ACC112 (cell line): ENCODE measurements around the gene ATP11B.
"Not testable (repeated sequence)": the region's sequence is repeated elsewhere in the genome, so short reads cannot be mapped to it uniquely, and the experiment has no call there.

Experiments used
- H2AFZ ChIP-seq: fragments of 200-600 bp; sonication (generic); one replicate; pipeline ENCODE4 v1.6.0; 2017; ENCODE audit warnings: antibody characterized with exemption, low read length; ENCODE audit not compliant: unreplicated experiment
- H3K27ac ChIP-seq: fragments of 200-600 bp; sonication (generic); 2 replicates; pipeline ENCODE4 v1.5.1; 2014; ENCODE audit warnings: low read depth, mild to moderate bottlenecking, antibody characterized with exemption, low read length, moderate library complexity
- H3K27me3 ChIP-seq: fragments of 200-600 bp; sonication (generic); 2 replicates; pipeline ENCODE4 v1.6.1; 2014; ENCODE audit warnings: mild to moderate bottlenecking, antibody characterized with exemption, low read length, moderate library complexity, mixed read lengths; ENCODE audit not compliant: insufficient read depth
- H3K36me3 ChIP-seq: fragments of 200-600 bp; sonication (generic); 2 replicates; pipeline ENCODE4 v1.6.1; 2016; ENCODE audit warnings: mild to moderate bottlenecking, antibody characterized with exemption, low read length, moderate library complexity, mixed read lengths; ENCODE audit not compliant: insufficient read depth
- H3K4me1 ChIP-seq: fragments of 200-600 bp; sonication (generic); one replicate; pipeline ENCODE4 v1.6.1; 2016; ENCODE audit warnings: low read length, mixed read lengths; ENCODE audit not compliant: insufficient read depth, unreplicated experiment, control insufficient read depth
- H3K4me3 ChIP-seq: fragments of 200-600 bp; sonication (generic); 2 replicates; pipeline ENCODE4 v1.5.1; 2014; ENCODE audit warnings: mild to moderate bottlenecking, low read depth, low read length
- H3K79me2 ChIP-seq: fragments of 200-600 bp; sonication (generic); one replicate; pipeline ENCODE4 v1.6.0; 2016; ENCODE audit warnings: low read length; ENCODE audit not compliant: control insufficient read depth, unreplicated experiment, insufficient read depth

ATP11B gene

DNA sequence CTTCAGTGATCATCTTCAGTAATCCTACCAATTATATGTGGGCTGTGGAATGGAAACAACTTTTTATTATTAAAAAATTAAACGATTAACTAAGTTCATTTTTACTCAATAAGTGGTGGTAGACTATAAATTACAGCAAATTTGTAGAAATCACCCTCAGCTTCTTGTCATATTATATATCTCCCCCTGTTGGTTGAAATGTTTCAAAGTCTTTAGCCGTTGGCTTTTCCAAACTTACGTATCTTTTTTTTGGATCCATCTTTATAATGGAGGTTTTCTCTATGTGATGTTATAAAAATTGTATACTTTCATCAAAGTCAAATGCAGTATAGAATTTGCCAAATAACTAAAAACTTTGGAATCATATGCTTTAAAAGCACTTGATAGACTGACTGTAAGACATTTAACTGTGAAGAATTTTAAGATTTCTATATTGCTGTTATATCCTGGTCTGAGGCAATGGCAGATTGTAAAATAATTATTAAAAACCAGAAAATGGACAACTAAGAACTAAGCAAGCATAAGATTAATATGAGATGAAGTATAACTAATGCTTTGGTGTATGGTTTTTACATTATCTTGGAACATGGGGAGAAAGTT lies 44.7 kb downstream of the ATP11B start:
- Histone ChIP-seq H3K27ac (no peak overlapping the region), H3K27me3 (no peaks in the 10 kb centered on the region), H2AFZ (no peak overlapping the region), H3K36me3 (peaks cover 8% of the 10 kb centered on the region), H3K4me3 (no peak overlapping the region), H3K4me1 (peaks cover 4% of the 10 kb centered on the region), H3K79me2 (no peaks in the 10 kb centered on the region)

DNA sequence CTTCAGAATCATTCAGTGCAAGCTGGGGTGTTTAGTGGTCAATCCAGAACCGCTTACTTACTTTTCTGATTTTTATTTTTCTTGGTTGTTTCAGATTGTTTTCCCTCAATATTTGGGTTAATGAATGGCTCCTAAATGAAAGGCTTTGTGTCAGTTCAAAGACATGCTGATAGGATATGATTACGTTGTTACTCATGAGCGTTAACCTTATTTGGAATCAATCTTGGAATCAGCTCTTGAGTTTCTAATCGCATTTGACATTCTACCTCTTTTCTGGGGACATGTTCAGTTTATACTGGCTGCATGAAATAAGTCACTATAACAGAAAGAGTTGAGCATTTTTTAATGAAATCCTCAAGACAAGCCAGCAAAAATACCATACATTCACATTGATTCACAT lies 50.2 kb downstream of the ATP11B start:
- H3K4me3 ChIP-seq = peak overlapping the region; percentile 41
- peaks cover 23% of the 10 kb centered on the region for H3K36me3 ChIP-seq
- peak overlapping the region; percentile 23 for H2AFZ ChIP-seq

GRCh38 chr3:182848906-182849305 lies 55.6 kb downstream of the ATP11B start:
- no peaks in the 10 kb centered on the region for H3K79me2 ChIP-seq
- H3K27me3 ChIP-seq = no peaks in the 10 kb centered on the region
- peaks cover 35% of the 10 kb centered on the region for H3K36me3 ChIP-seq
- no peak overlapping the region for H3K4me3 ChIP-seq
- H2AFZ ChIP-seq = no peak overlapping the region
- no peak overlapping the region for H3K27ac ChIP-seq
- H3K4me1 ChIP-seq = peaks cover under 1% of the 10 kb centered on the region

More for the DNA sequence above, 50.2 kb downstream of the ATP11B start:
- no peaks in the 10 kb centered on the region for H3K27me3 ChIP-seq
- H3K4me1 ChIP-seq = peaks cover 14% of the 10 kb centered on the region
- H3K27ac ChIP-seq = peak overlapping the region; percentile 31
- H3K79me2 ChIP-seq = no peaks in the 10 kb centered on the region

GRCh38 chr3:182855076-182855475 lies 61.8 kb downstream of the ATP11B start:
- Histone ChIP-seq H3K27ac (no peak overlapping the region), H2AFZ (no peak overlapping the region), H3K4me1 (no peaks in the 10 kb centered on the region), H3K4me3 (no peak overlapping the region), H3K36me3 (peaks cover 11% of the 10 kb centered on the region), H3K79me2 (no peaks in the 10 kb centered on the region), H3K27me3 (no peaks in the 10 kb centered on the region)

GRCh38 chr3:182861348-182861747 lies 68.0 kb downstream of the ATP11B start:
- Histone ChIP-seq H3K27ac (no peak overlapping the region), H3K4me1 (no peaks in the 10 kb centered on the region), H3K4me3 (no peak overlapping the region), H3K27me3 (no peaks in the 10 kb centered on the region), H3K36me3 (peaks cover 8% of the 10 kb centered on the region), H2AFZ (no peak overlapping the region), H3K79me2 (no peaks in the 10 kb centered on the region)

GRCh38 chr3:182862159-182862860 lies 69.0 kb downstream of the ATP11B start:
- H3K27ac ChIP-seq = no peak overlapping the region
- no peaks in the 10 kb centered on the region for H3K27me3 ChIP-seq
- H3K4me3 ChIP-seq = no peak overlapping the region
- peaks cover 10% of the 10 kb centered on the region for H3K36me3 ChIP-seq
- H2AFZ ChIP-seq = no peak overlapping the region
- no peaks in the 10 kb centered on the region for H3K79me2 ChIP-seq
- no peaks in the 10 kb centered on the region for H3K4me1 ChIP-seq

GRCh38 chr3:182869059-182869458 lies 75.8 kb downstream of the ATP11B start:
- Histone ChIP-seq H3K4me1 (no peaks in the 10 kb centered on the region), H3K27me3 (no peaks in the 10 kb centered on the region), H2AFZ (no peak overlapping the region), H3K79me2 (no peaks in the 10 kb centered on the region), H3K27ac (no peak overlapping the region), H3K4me3 (no peak overlapping the region), H3K36me3 (peaks cover 27% of the 10 kb centered on the region)

GRCh38 chr3:182870917-182871316 lies 77.6 kb downstream of the ATP11B start:
- H3K36me3 ChIP-seq = peaks cover 29% of the 10 kb centered on the region
- H3K27ac ChIP-seq, H3K4me3 ChIP-seq, H3K4me1 ChIP-seq, H3K79me2 ChIP-seq, H2AFZ ChIP-seq, H3K27me3 ChIP-seq: not testable (repeated sequence)

DNA sequence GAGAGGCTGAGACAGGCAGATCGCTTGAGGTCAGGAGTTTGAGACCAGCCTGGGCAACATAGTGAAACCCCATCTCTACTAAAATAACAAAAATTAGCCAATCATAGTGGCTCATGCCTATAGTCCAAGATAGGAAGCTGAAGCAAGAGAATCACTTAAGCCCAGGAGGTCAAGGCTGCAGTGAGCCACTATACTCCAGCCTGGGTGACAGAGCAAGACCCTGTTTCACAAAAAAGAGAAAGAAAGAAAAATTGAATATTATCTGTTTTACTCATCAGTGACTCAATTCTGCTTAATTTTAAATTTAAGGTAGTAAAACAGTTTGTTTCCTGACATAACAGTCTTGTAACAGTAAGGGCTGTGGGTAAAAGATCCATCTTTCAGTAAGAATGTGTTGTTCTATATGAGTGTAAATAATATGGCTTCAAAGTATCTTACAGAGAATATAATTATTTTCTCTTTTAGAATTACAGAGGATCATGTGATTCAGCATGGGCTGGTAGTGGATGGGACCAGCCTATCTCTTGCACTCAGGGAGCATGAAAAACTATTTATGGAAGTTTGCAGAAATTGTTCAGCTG lies 85.8 kb downstream of the ATP11B start:
- peaks cover 9% of the 10 kb centered on the region; the same call in 1 of the 2 replicates for H3K36me3 ChIP-seq
- H2AFZ ChIP-seq = no peak overlapping the region
- no peak overlapping the region for H3K4me3 ChIP-seq
- no peaks in the 10 kb centered on the region for H3K4me1 ChIP-seq
- H3K27me3 ChIP-seq = no peaks in the 10 kb centered on the region
- H3K79me2 ChIP-seq = no peaks in the 10 kb centered on the region
- H3K27ac ChIP-seq = no peak overlapping the region

GRCh38 chr3:182886497-182886896 lies 93.2 kb downstream of the ATP11B start:
- Histone ChIP-seq H3K27me3 (no peaks in the 10 kb centered on the region), H3K4me3 (no peak overlapping the region), H3K27ac (no peak overlapping the region), H3K79me2 (no peaks in the 10 kb centered on the region), H2AFZ (no peak overlapping the region), H3K4me1 (peaks cover 13% of the 10 kb centered on the region), H3K36me3 (peaks cover 13% of the 10 kb centered on the region)
